UCSD-AML1 (cell line): ENCODE data around the gene SS18L1.

Experiments used
- DNase-seq: peaks from one replicate; lab custom pipeline; 2025; ENCODE audit not compliant: unreplicated experiment; lab: John Stamatoyannopoulos, UW

The SS18L1 gene

DNA sequence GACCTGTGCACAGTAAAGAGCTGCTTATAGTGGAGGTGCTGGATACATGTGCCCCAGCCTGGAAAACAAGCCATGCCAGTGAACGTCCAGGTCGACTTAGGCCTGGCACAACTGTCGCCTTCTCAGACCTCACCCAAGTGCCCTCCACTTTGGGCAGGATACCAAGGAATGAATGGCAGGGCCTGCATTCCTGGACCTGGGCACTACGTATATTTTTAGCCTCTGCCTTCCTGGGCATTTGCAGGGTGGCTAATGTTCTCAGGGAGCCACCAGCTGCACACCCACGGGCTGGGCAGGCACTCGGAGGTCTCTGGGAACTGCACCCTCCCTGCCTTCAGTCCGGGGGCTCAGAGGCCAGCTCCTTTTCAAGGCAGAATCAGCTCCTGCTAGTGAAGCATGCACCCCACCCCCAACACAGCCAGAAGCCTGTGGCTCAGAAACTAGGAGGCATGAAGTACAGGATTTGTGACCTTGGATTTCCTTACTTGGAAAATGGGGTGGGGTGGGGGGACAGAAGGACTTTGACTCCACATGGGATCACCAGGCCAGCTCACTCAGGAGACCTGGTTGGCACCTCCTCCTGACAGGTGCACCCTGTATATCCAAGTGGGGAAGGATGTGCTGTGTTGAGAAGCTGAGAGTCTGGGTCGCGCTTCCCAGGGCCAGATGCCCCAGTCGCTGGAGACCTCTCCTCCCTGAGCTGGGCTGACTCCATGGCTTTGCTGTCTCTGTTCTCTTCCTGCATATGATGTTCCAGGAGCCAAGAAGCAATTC is 23.8 kb upstream of the SS18L1 start:
- no peak for DNase-seq

DNA sequence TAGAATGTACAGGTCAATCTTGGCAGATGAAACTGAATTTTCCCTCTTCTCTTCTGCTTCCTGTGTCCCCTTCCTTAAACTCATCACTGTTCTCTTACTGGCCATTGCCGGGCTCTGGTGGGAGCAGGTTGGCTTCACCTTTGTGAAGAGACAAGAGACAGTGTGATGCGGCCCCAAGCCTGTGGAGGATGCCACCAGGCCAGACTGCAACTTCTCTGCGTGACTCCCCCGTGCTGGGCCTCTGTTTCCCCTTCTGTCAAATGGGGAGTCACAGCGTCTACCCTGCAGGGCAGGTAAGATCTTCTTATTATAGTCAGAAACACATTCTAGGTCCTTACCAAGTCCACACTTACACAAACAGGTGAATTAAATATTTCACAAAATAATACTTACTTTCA is 23.2 kb upstream of the SS18L1 start:
- no peak for DNase-seq

DNA sequence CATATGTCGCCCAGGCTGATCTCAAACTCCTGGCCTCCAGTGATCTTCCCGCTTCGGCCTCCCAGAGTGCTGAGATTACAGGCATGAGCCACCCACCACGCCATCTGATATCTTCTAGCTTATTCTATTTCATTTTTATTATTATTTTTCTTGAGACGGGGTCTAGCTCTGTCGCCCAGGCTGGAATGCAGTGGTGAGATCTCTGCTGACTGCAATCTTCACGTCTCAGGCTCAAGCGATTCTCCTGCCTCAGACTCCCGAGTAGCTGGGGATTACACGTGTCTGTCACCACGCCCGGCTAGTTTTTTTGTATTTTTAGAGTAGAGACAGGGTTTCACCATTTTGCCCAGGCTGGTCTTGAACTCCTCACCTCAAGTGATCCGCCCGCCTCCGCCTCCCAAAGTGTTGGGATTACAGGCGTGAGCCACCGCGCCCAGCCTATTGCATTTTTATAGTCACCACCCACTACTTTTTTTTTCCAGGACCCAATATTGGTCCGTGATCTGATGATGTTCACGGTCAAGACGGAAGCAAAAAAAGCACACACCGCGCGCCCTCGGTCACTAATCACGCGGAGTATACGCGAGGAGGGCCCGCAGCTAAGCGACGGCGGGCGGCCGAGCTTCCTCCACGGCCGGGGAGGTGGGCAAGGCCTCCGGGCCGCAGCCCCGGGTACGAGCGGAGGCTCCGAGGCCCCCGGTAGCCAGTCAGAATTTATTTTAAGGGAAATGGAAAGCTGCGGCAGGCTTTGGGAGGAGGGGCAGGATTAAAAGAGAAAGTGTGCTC is 22.4 kb upstream of the SS18L1 start:
- no peak for DNase-seq

GRCh38 chr20:62121776-62122653 is 21.6 kb upstream of the SS18L1 start, which contains the start of gene LSM14B:
Gene LSM14B, plus strand, starts transcription at chr20:62122475. Its CDS starts 192 bp downstream, at chr20:62122667.
- DNase-seq = peak; percentile 99

DNA sequence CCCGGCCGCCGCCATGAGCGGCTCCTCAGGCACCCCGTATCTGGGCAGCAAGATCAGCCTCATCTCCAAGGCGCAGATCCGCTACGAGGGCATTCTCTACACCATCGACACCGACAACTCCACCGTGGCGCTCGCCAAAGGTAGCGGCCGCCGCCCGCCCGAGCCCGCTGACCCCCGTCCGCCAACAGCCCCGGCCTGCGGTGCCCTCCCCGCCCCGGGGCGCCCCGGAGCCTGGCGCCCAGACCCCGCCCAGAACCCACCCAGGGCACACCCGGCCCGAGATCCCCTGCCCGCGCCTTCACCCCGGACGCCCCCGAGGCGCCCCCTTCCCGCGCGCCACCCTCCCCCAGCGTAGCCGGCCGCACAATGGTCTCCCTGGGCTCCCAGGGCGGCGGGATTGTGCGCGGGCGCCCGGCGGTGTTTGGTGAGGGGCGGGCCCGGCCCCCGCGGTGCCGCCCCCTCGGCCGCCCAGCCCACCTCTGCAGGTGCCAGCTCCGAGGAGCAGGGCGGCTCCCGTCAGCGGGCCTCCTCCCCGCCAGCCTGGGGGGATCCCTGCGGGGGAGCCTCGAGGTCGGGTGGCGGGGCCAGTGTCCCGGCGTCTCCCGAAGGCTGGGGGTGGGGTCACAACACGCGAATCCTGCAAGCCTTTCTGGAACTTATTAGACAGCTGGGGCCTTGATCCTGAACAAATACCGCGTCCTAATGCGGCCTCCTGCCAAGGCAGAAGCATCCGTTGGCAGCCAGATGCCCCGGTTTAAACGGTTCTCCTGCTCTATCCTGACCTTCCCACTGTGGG is 20.7 kb upstream of the SS18L1 start:
- DNase-seq = no peak

- no peak for DNase-seq
These were observed 20.0 kb upstream of the SS18L1 start for GRCh38 chr20:62123450-62124118.

GRCh38 chr20:62126141-62126540 is 17.4 kb upstream of the SS18L1 start:
- DNase-seq = no peak

GRCh38 chr20:62127799-62128198 is 15.8 kb upstream of the SS18L1 start:
- DNase-seq = no peak

DNA sequence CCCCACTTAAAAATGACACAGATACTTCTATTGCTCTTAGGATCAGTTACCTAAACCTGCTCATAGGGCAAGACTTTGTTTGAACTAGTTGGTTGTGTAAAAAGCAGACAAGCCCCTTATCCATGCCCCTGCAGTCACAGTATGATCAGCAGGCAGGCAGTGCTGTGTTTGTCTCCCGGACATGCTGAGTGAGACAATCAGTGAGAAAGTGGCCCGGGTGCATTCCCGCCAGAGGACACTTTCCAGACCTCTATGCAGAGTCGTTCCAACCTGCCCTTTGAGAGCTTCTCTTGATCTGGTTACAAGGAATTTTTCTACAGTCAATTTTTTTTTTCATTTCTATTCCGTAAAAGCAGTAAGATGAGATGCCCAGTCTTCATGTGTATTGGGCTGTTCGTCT is 15.1 kb upstream of the SS18L1 start:
- no peak for DNase-seq

GRCh38 chr20:62129731-62130531 is 13.6 kb upstream of the SS18L1 start:
- no peak for DNase-seq

DNA sequence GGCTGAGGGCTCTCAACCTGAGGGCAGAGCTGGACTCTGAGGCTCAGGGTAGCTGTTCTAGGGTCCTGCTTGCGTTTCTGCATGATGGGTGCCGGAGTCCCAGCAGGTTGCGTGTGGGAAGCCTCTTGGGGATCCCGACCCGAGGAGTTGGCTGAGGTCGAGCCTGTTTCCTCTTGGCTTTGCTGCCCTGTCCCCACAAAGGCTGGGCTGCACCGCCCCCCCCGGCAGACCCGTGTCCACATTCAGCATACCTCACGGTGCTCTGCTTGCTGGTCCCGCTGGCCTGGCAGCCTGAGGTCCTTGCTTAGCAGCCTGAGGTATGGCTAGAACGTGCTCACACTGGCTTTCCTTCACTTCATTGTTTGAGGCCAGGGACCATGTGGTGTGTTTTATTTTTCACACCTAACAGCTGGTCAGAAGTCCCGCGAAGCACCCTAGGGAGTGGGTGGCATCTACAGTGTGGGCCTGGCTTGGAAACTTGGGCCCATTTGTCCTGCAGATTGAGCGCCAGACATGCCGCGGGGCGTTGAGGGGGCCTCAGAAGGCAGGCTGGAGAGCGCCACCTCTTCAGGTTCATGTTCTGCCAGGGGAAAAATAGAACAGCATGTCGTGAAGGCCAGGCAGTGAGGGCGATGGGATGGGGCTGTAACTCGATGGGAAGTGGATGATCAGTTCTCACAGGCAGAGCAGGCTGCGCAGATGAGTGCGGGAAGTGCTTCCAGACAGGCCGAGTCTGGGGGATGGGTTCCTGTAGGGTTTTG is 11.8 kb upstream of the SS18L1 start:
- no peak for DNase-seq

- no peak for DNase-seq
These were observed 11.1 kb upstream of the SS18L1 start for GRCh38 chr20:62132421-62132820.

DNA sequence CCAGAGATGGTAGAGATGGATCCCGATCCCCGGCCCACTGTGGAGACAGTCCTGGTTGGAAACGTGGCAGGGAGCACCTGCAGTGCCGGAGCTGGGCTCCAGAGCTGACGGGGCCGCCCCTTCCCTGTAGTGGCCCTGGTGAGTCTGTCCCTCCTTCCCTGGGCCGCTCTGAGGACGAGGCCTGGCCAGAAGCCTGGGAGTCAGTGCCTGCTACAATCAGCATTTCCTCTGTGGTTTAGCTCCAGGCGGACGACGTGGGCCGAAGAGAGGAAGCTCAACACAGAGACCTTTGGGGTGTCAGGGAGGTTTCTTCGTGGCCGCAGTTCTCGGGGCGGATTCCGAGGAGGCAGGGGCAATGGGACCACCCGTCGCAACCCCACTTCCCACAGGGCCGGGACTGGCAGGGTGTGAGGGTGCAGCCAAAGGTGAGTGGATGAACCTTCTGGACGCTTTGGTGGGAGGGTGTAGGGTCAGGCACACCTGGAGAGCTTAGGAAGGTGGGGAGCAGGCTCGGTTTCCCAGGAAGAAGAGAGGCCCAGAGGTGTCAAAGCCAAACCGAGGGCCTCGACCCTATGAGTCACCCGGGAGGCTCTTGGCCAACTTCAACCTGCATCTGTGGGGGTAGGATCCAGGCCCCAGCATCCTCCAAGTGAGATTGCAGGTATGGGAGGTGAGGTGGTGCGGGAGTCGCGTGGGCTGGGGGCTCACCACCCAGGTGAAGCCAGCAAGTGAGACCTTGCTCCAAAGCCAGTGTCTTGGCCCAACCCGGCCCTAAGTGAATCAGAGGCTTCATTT is 10.3 kb upstream of the SS18L1 start:
- peak; percentile 54 for DNase-seq

GRCh38 chr20:62133864-62134263 is 9.7 kb upstream of the SS18L1 start:
- DNase-seq = no peak

- DNase-seq = no peak
These were observed 8.8 kb upstream of the SS18L1 start for GRCh38 chr20:62134735-62135231.

DNA sequence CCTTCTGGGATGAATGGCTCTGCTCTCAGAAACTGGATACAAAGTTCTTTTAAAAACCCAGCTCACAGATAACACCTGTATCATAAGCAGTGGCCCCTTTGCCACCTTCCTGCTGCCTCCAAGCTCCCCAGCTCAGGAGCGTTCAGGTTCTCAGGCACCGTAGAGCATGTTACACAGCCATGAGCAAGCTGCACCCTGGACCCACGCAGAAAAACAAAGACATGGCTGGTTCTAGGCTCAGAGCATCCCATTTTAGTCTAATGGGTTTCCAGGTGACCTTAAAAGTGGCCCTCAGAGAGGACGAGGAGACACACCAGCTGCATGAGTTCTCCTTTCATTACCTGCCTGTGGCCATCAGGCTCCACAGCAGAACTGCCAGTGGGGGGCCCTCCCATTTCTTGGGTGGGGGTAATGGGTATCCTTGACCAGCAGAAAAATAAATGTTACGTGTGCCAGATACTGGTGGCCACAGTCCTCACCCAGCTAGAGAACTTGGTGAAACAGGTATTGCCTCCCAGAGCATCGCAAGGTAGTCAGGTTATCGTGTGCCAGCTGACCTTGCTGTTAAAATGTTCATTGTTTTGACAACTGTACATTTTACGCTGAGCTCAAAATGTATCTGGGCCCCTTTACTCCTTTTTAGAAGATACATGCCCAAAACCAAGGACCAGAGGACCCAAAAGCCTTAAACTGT is 7.8 kb upstream of the SS18L1 start:
- no peak for DNase-seq
